SHP77 treated with DMSO at 0.1 percent for 48 hours (cell line): ENCODE measurements around the gene NINL.

Experiments used
- DNase-seq: peaks from one replicate; lab custom pipeline; 2025; lab: John Stamatoyannopoulos, UW

NINL gene

GRCh38 chr20:25464501-25465242 lies 120.7 kb downstream of the NINL start:
- no peak for DNase-seq

- DNase-seq, result no peak
Measured at GRCh38 chr20:25461786-25462545, 123.4 kb downstream of the NINL start.

GRCh38 chr20:25461281-25461650 lies 124.1 kb downstream of the NINL start:
- DNase-seq, result no peak

GRCh38 chr20:25460566-25461280 lies 124.6 kb downstream of the NINL start:
- DNase-seq, result no peak

GRCh38 chr20:25459916-25460535 lies 125.3 kb downstream of the NINL start:
- no peak for DNase-seq

GRCh38 chr20:25459111-25459830 lies 126.1 kb downstream of the NINL start:
- no peak for DNase-seq

- no peak for DNase-seq
Measured at GRCh38 chr20:25457886-25458680, 127.2 kb downstream of the NINL start.

GRCh38 chr20:25454153-25454900 lies 131.0 kb downstream of the NINL start:
- DNase-seq, result no peak

GRCh38 chr20:25453035-25453810 lies 132.1 kb downstream of the NINL start:
- no peak for DNase-seq

- DNase-seq, result no peak
Measured at GRCh38 chr20:25452333-25452732, 133.0 kb downstream of the NINL start.

GRCh38 chr20:25447671-25448070 lies 137.7 kb downstream of the NINL start:
- DNase-seq, result no peak

GRCh38 chr20:25444556-25444955 lies 140.8 kb downstream of the NINL start:
- DNase-seq, result no peak

- DNase-seq, result no peak
Measured at GRCh38 chr20:25439328-25439727, 146.0 kb downstream of the NINL start.

- DNase-seq, result no peak
Measured at GRCh38 chr20:25437153-25437581, 148.2 kb downstream of the NINL start.

GRCh38 chr20:25424536-25424935 lies 160.8 kb downstream of the NINL start:
- no peak for DNase-seq

- DNase-seq, result no peak
Measured at GRCh38 chr20:25422032-25422431, 163.3 kb downstream of the NINL start.

- no peak for DNase-seq
Measured at GRCh38 chr20:25421102-25421501, 164.2 kb downstream of the NINL start.

- DNase-seq, result no peak
Measured at GRCh38 chr20:25418776-25419175, 166.6 kb downstream of the NINL start.

GRCh38 chr20:25408890-25409289 lies 176.4 kb downstream of the NINL start:
- DNase-seq, result no peak
